AML-193 (cell line): ENCODE data around the gene RAPGEF4.

Source experiments
- DNase-seq, 2 experiments: peaks; one replicate each; lab custom pipeline; 2025; lab: John Stamatoyannopoulos, UW

The RAPGEF4 gene

GRCh38 chr2:172823261-172823850 is 87.7 kb downstream of the RAPGEF4 start:
- no peak for DNase-seq

GRCh38 chr2:172826522-172826921 is 90.9 kb downstream of the RAPGEF4 start:
- DNase-seq, result no peak

DNA sequence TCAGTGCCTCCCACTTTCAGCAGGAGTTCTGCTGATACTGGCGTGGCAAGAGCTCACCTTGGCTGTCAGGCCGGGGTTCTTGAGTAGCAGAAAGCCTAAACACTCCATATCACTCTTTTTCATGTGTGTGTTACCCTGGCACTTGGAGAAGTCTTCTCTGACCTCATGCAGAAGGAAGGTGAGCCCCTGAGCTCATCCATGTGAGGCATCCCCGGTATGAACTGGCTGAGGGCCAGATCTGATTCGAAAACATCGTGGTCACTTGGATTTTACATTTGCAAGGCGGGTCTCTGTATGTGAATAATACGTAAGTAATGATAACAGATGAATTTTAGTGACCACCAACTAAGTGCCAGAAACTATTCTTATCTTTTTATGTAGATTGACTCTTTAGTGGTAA is 93.6 kb downstream of the RAPGEF4 start:
- DNase-seq, result no peak

DNA sequence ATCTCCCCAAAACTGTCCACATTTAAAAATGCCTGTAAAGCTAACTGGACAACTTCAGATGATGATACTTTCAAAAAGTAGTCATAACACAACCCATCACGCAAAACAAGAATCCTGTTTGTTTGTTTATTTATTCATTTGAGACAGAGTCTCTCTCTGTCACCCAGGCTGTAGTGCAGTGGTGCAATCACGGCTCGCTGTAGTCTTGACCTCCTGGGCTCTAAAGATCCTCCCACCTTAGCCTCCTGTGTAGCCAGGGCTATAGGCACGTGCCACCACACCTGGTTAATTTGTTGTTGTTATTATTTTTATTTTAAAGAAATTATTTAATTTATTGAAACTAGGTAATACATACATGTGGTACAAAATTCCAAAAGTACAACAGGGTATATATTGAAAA is 94.8 kb downstream of the RAPGEF4 start:
- DNase-seq, result no peak

GRCh38 chr2:172833898-172834297 is 98.3 kb downstream of the RAPGEF4 start:
- DNase-seq, result no peak

DNA sequence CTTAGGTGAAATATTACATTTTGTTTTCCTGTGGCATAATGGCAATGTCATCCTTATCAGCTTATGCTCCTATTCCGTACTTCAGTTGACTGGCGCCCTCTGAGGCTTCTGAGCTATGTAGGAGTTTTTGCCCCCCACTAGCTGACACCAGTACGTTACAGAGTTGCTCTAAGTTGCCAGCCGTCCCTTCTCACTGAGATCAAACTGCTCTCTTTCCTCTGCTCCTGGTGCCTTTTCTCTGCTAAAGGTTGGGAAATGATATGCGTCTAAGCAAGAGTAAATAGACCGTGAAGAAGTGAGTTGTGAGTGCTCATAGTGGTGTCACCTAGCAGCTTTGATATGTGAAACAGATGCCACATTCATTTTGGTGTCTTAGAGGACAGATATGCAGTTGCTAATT is 99.2 kb downstream of the RAPGEF4 start:
- no peak for DNase-seq

- DNase-seq, result no peak
Observed at GRCh38 chr2:172836347-172836821, 100.7 kb downstream of the RAPGEF4 start.

GRCh38 chr2:172836827-172837226 is 101.2 kb downstream of the RAPGEF4 start:
- DNase-seq, result no peak

DNA sequence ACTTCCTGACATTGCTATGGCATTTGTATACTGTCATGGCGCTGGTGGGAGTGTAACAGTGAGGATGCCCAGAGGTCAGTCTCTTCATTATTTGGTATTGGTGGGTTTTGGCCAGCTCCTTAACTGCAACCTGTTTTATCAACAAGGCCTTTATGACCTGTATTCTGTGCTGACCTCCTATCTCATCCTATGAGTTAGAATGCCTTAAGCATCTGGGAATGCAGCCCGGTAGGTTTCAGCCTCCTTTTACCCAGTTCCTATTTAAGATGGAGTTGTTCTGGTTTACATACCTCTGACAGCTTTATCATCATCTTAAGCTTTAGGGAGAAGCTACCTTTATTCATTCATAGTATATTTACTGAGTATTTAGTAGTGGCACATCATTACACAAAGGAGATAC is 103.8 kb downstream of the RAPGEF4 start:
- DNase-seq, result no peak

GRCh38 chr2:172842511-172843265 is 107.0 kb downstream of the RAPGEF4 start:
- no peak for DNase-seq

DNA sequence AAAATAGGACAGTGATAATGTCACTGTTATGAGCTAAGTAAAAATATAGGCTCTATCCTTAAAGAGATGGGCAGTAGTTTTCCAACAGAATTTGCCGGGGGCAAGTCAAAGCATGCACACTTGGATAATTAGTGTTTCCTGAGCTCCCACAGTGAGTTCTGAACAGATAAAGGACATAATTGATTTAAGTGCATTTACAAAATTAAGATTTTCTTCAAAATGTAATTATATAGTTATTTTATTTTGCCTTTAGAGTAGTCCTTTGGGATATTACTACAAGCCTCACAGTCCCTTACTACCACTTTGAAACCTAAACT is 107.6 kb downstream of the RAPGEF4 start:
- no peak for DNase-seq

DNA sequence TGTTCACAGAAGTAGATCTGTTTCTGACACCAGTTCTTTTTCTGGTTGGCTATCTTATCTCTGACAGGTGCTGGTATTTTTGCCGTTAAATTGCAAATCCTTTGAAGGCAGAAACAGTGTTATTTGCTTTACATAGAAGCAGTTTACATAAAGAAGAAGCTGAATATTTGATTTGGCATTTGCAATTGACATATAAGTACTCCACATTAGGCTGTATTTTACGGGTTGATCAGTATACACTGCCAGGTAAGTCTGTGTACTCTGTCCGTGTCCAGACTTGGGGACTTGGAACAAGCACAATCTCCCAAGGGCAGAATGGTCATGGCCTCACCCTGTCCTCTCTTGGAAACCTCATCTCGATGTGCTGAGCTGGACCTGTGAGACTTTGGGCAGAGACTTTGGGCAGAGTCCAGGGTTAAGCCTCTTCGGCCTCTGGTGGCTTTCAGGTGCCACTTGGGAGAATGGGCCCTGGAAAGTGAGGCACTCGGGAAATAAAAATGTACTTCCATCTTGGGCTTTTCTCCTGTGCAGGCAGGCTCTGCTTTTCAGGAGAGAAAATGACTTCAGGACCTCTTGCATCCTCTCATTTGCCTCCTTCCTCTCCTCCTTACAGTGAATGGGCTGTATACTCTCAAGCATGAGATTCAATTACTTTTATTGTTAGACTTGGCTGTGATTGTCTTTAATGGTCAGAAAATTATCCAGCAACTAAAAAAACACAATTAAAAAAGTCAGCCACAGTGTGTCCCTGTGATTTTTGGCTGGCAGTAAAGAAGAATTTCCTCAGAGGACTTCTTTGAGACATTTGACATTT is 108.5 kb downstream of the RAPGEF4 start:
- no peak for DNase-seq

- no peak for DNase-seq
Observed at GRCh38 chr2:172845028-172845630, 109.5 kb downstream of the RAPGEF4 start.

DNA sequence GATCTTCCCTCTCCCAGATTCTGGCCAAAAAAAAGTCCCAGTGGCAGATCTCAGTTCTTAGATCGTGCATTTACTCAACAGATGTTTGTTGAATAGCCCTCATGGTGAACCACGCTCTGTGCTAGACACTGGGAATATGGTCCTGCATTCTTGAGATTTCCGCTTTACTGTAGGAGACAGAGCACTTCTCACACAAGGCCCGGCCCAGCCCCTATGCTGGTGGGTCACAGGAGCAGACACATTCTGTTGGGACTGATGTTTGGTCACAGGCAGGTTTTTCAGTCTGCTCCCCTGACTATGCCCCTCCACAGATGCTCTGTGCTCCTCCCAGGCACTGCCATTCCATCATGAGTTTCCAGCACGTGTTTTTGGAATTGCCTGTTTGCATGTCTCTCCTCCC is 110.9 kb downstream of the RAPGEF4 start:
- no peak for DNase-seq

DNA sequence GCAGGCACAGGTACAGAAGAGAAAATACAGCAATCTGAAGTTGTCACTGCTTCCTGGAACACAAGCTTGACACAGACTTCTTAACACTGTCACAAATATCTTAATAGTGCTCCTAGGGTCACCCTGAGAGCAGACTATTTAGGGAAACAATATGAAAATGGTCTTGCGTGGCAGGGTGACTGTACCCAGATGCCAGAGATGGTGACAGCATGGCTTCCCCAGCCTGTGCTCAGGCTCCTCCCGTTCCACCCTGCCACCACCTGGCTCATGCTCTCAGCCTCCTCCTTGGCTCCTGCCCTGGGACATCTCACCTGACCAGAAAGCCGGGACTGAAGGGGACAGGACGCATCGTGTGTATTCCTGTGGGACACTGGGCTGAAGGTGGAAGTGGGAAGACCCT is 111.5 kb downstream of the RAPGEF4 start:
- DNase-seq, result no peak

DNA sequence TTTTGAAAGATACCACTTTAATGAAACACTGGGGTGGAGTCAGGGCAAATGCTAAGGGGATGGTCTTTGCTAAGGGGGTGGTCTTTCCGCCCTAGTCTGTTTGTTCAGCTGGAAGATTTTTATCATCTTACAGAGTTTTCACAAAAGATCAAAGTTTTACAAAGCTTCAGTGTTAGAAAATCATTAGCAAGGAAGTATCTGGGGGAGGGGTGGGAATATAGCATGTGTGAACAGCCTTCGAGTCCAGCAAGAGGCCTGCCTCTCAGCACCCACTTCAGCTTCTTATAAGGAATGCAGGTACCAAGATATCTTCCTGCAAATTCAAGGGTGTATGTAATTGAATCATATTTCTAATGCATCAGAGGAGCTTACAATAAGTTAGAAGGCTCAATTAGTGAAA is 112.9 kb downstream of the RAPGEF4 start:
- DNase-seq, result no peak

DNA sequence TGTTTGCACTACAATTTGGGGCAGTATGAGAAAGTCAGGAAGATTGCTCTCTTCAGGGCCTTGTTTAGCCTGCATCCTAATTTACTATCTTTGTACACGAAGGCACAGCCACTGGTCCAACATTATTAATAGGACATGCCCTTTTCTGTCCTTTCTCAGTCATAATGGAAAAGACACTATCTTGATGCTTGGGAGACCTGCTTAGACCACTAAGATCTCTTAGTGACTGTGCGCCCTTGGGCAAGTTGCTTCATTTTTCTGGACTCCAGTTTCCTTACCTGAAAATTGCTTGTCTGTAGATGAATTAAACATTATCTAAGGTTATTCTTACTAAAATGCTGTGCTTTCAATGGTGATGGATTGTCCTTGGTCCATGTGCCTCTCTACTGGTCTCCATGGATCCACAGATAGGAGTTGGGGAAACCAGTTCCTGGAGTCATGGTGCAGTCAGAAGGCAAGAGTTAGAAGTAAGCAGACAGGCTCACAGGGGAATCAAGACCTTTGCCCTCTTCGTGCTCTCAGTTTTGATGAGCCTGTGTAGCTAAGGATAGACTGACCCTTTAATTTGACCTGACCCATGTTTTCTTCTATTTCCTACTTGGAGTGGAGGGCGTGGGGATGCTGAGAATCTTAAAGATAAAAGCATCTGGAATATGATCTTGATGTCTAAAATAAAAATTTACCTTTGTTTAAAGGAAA is 114.0 kb downstream of the RAPGEF4 start:
- no peak for DNase-seq

DNA sequence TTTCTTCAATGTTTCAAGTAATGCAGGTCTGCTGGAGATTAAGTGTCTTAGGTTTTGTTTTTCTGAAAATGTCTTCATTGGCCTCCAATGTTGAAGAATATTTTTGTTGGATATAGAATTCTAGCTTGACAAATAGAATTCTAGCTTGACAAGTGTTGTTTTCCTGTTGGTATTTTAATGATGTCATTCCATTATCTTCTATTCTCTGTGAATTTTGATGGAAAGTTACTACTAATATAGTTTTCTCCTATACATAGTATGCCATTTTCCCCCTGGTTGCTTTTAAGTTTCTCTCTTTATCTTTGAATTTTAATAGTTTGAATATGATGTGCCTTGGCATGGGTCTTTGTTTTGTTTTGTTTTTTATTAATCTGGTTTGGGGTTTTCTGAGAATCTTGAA is 119.9 kb downstream of the RAPGEF4 start:
- DNase-seq, result no peak

DNA sequence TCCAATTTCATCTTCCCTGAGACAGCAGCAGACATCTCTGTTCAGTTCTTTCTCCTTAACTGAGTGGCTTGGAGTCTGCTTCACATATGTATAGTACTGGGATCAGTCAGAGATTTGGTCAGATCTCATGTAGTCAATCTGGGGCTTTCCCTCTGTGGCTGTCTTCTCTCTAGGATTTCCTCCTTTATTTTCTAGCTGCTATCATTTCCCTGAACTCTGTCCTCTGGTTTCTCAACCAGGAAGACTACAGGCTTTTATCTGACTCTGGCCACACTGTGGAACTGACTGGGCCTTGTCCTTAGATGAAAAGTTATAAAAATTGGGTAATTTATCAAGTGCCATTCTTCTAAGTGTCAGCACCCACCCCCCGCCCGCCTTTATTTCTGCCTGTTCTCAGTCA is 121.0 kb downstream of the RAPGEF4 start:
- no peak for DNase-seq

- DNase-seq, result no peak
Observed at GRCh38 chr2:172858473-172858745, 122.8 kb downstream of the RAPGEF4 start.

DNA sequence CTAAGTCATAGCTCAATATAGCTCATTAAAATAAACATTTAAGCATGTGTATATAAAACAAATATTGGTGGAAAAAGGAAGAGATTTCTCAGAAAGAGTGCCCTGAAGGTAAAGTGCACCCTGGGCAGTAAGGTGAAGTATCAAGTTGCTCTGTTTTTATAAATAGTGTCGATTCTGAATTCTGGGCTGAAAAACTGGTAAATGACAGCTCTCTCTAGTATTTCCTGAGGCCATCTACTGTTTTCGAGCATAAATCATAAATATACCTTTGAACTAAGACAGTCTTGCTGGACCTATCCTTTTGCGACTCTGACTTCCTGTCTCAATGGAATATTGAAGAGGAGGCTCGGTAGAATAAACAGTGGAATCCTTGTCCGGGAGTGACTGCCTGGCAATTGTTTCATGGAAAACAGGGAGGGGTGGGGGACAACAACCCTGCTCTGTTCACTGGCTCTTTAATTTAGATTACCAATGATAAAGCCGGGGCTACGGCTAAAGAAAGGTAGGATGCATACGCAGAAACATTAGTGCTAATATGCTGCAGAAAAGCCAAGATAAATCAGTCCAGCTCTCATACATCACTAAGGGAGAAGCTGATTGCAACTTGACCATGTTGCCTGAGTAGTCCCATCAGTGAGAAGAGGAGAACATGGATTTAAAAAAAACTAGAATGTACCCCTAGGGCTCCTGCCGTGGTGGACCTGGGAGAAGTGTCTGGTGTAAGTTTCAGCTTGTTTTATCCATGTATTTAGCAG is 124.1 kb downstream of the RAPGEF4 start:
- DNase-seq, result no peak

GRCh38 chr2:172860336-172860707 is 124.7 kb downstream of the RAPGEF4 start:
- DNase-seq, result no peak
